GF-D8 (cell line): ENCODE results near the gene MTHFR.

Source experiments
- DNase-seq: peaks from one replicate; lab custom pipeline; 2025; lab: John Stamatoyannopoulos, UW

The MTHFR gene

GRCh38 chr1:11759791-11760190, 46.0 kb downstream of the MTHFR start:
- DNase-seq = no peak

GRCh38 chr1:11757047-11757446, 48.7 kb downstream of the MTHFR start:
- DNase-seq = no peak

- DNase-seq = no peak
Measured at GRCh38 chr1:11753555-11754208, 52.1 kb downstream of the MTHFR start.

GRCh38 chr1:11752359-11753088, 53.2 kb downstream of the MTHFR start:
- no peak for DNase-seq

- DNase-seq = no peak
Measured at GRCh38 chr1:11751087-11751486, 54.7 kb downstream of the MTHFR start.

- DNase-seq = no peak
Measured at GRCh38 chr1:11749996-11750395, 55.8 kb downstream of the MTHFR start.

GRCh38 chr1:11749203-11749689, 56.5 kb downstream of the MTHFR start:
- peak; percentile 10 for DNase-seq

GRCh38 chr1:11748294-11749202, 57.2 kb downstream of the MTHFR start:
- DNase-seq = no peak

GRCh38 chr1:11746795-11747487, 58.8 kb downstream of the MTHFR start:
- DNase-seq = no peak

GRCh38 chr1:11746092-11746491, 59.7 kb downstream of the MTHFR start:
- DNase-seq = no peak

GRCh38 chr1:11744287-11744686, 61.5 kb downstream of the MTHFR start:
- no peak for DNase-seq

- DNase-seq = no peak
Measured at GRCh38 chr1:11741919-11742558, 63.7 kb downstream of the MTHFR start.

GRCh38 chr1:11741482-11741881, 64.3 kb downstream of the MTHFR start:
- DNase-seq = no peak

GRCh38 chr1:11740258-11741192, 65.2 kb downstream of the MTHFR start:
- DNase-seq = peak; percentile 93

GRCh38 chr1:11738783-11739182, 67.0 kb downstream of the MTHFR start:
- DNase-seq = peak; percentile 65

- DNase-seq = no peak
Measured at GRCh38 chr1:11738096-11738495, 67.7 kb downstream of the MTHFR start.

GRCh38 chr1:11736746-11737639, 68.8 kb downstream of the MTHFR start:
- peak; percentile 97 for DNase-seq

- peak; percentile 70 for DNase-seq
Measured at GRCh38 chr1:11735854-11736745, 69.7 kb downstream of the MTHFR start, which contains the start of gene AGTRAP. TSS of gene AGTRAP (plus strand) at chr1:11736136. CDS start at chr1:11736209, 73 bp downstream.
